GM12872 (cell line): Measurements from ENCODE around the gene LMNB1.

Experiments
- CTCF ChIP-seq: IDR thresholded peaks from 3 replicates; pipeline ENCODE4 v1.5.1; 2011; ENCODE audit warnings: low read depth, mild to moderate bottlenecking, low read length, moderate library complexity; ENCODE audit not compliant: insufficient read depth

LMNB1 gene

GRCh38 chr5:126852091-126852571 lies 75.2 kb downstream of the LMNB1 start:
- no peak for TF ChIP-seq CTCF

GRCh38 chr5:126852841-126853271 lies 75.9 kb downstream of the LMNB1 start:
- no peak for TF ChIP-seq CTCF

- TF ChIP-seq CTCF, result no peak
Measured at GRCh38 chr5:126854526-126855110, 77.7 kb downstream of the LMNB1 start.

GRCh38 chr5:126855266-126855665 lies 78.3 kb downstream of the LMNB1 start:
- TF ChIP-seq CTCF, result no peak

GRCh38 chr5:126857472-126858410 lies 80.8 kb downstream of the LMNB1 start:
- no peak for TF ChIP-seq CTCF

- no peak for TF ChIP-seq CTCF
Measured at GRCh38 chr5:126858441-126858840, 81.5 kb downstream of the LMNB1 start.

GRCh38 chr5:126863402-126863801 lies 86.5 kb downstream of the LMNB1 start:
- TF ChIP-seq CTCF, result no peak
